Femur (tissue), 1 donor: ENCODE measurements around the gene ZNF462.
"Not testable (repeated sequence)": the region's sequence is repeated elsewhere in the genome, so short reads cannot be mapped to it uniquely, and the experiment has no call there.

Experiments used
- DNase-seq: peaks from one replicate; pipeline ENCODE4 v3.0.0-alpha.2; 2017

Gene ZNF462

DNA sequence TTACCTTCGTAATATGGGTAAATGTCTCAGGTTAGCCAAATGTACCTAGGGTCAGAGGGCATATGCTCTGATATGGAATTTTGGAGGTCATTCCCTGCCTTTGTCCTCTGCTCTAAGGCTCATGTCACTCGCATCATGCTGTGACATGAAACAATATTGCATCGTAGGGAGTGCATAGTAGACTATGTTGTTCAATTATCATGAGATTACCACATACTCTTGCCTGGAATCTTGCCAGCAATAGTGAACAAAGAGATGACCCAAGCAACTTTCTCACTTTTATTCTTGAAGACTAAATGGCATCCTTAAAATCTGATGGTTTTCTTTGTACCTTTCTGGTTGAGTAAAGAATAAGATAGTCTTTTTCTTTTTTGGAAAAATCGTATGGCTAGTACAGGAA, 27.6 kb downstream of the ZNF462 start:
- no peak for DNase-seq

- DNase-seq: no peak
Measured at GRCh38 chr9:106891286-106891685, 28.3 kb downstream of the ZNF462 start.

DNA sequence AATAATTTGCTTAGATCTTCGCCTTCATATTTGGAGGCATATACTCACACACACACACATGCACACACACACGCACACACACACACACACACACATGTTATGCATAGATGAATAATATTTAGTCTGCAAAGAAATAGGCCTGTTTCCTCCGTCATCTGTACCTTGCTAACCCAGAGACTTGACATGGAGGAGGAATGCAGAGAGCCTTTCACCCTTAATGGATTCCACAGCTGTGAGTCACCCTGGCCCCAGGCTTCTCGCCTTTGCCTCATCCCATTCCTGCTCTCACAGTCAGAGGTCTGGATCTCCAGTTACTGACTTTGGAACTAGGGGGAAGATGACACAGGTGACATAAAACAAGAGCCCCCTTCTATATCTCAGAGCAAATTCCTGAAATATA, 29.7 kb downstream of the ZNF462 start:
- DNase-seq: peak; percentile 29

GRCh38 chr9:106893088-106893487, 30.1 kb downstream of the ZNF462 start:
- no peak for DNase-seq

GRCh38 chr9:106896695-106897094, 33.7 kb downstream of the ZNF462 start:
- DNase-seq: no peak

DNA sequence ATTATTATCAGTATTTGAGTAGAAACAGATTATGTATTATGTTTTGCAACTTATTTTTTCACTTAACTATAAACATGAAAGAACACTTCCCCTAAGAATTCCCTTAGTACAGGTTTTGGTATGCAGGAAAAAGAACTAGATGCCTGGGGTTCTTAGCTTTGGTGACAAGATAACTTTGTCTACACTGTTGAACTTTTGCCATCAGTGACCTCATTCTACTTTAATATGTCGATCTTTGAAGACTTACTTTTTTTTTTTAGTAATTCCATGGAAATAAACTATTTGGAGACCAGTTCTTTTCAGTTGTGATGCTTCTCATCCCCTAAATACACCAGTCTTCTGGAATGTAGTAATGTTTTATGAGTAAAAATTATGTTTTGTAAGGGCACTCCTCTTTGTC, 34.3 kb downstream of the ZNF462 start:
- no peak for DNase-seq

DNA sequence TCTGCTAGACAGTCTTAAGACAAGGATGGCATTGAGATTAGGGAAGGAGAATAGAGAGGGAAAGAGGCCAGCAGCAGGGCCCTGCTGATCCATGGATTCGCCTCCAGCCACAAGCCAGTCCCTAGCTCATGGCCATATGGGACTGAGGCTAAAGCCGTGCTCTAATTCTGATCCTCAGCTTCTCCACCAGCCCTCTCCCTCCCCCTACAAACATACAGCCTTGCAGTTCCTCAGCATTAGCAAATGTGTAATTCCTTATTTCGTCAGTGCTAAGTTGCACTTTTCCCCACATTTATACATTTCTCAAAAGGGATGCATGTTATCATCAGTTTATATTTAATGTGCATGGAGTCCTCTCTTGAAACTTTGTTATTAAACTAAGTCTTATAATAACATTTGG, 34.8 kb downstream of the ZNF462 start:
- DNase-seq: no peak

DNA sequence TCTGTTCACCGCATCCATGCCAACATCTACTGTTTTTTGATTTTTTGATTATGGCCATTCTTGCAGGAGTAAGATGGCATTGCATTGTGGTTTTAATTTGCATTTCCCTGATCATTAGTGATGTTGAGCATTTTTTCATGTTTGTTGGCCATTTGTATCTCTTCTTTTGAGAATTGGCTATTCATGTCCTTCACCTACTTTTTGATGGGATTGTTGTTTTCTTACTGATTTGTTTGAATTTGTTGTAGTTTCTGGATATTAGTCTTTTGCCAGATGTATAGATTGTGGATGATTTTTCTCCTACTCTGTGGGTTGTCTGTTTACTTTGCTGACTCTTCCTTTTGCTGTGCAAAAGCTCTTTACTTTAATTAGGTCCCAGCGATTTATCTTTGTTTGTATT, 37.6 kb downstream of the ZNF462 start:
- DNase-seq: not testable (repeated sequence)

- no peak for DNase-seq
Measured at GRCh38 chr9:106906129-106906528, 43.2 kb downstream of the ZNF462 start.

- DNase-seq: no peak
Measured at GRCh38 chr9:106911951-106912350, 49.0 kb downstream of the ZNF462 start.

- DNase-seq: no peak
Measured at GRCh38 chr9:106913276-106913675, 50.3 kb downstream of the ZNF462 start.

DNA sequence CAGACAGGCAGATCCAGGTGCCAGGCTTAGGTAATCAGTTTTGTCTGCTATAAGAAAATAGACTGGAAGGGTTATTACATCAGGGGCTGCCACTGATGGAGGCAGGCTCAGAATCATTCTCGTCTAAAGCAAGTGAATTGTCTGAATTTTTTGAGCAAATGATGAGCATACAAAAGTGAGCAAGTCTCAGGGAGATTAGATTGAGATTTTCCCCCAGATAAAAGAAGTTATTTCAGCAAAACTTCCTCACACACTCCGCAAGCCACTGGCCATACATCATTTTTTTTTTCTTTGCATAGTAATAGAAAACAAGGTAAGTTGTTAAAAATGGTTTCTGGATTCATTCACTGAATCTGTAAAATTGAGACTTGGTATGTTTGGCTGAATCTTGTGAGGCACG, 52.9 kb downstream of the ZNF462 start:
- no peak for DNase-seq

DNA sequence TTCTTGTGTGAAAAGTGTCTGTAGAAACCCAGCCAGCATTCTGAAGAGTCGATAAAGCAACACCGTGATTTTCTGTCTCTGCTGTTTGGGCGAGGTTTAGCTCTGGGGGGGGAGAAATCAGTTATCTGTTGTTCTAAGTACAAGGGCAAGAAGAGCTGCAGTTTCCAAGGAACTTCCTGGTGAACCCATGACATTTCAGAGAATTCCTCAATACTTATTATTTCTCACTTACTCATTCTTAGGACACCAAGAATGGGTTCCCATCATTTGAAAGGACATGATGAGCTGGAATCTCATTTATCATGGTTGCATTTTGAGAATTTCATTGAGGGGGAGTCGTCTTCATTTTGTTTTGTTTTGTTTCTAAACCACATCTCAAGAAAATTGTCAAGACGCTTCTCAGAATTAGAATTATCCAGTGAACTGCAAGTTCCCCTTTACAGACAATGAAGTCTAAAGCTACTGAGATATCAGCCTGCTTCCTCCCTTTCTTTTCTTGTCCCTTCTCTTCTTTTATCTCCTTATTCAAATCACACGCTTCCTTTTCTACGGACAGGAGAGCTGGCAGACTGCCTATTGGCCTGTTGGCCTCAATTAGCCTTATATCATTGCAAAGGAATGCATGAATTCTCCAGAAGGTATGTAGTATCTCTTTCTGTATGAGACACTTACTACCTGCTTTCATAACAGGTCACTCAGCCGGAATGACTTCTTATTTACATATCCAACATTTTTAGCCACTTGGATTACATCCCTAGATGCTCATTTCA, 53.7 kb downstream of the ZNF462 start:
- no peak for DNase-seq

GRCh38 chr9:106918825-106919509, 56.0 kb downstream of the ZNF462 start:
- DNase-seq: no peak

DNA sequence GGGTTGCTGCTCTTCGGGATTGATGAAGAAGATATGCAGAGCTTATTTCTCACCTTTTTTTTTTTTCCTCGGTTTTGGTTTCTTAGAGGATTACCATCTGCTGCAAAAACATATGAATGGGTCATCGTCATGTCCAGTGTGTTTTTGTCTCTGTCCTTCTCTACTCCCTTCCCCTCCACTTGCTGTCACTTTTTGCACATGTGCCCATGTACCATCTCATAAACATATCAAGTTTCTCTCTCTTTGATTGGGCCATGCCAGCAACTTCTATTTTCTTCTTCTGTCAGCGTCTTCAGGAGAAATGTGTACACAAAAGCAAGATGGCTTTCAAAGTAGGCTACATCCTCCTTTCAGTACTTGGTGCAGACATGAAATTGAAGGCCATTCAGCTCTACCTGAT, 57.1 kb downstream of the ZNF462 start:
- no peak for DNase-seq

- DNase-seq: no peak
Measured at GRCh38 chr9:106920701-106921283, 57.8 kb downstream of the ZNF462 start.

DNA sequence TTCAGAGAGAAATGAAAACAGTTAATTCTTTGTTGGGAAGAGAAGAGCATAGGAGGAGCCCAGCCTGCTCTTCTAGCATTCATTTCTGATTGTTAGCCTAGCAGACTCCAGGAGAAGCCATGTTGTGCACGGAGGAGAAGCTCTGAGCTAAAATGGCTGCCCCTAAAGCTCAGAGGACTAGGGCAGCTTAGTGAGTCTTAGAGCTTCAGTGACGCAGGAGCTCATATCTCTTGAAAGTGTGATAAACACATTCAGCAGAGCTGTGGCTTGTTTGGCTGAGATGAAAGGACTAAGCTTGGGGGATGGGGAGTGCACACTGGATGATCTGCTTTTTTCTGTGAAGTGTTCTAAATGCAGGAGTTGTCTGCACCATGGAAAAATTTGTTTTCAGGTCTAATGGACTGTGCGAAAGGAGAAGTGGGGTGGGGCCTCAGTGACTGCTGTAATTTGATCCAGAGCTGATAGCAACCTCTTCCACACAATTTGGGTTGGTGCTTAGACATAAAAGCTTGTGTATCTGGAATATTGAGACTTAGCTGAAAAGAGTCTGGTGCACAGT, 58.5 kb downstream of the ZNF462 start:
- no peak for DNase-seq

- DNase-seq: no peak
Measured at GRCh38 chr9:106922026-106922425, 59.1 kb downstream of the ZNF462 start.

DNA sequence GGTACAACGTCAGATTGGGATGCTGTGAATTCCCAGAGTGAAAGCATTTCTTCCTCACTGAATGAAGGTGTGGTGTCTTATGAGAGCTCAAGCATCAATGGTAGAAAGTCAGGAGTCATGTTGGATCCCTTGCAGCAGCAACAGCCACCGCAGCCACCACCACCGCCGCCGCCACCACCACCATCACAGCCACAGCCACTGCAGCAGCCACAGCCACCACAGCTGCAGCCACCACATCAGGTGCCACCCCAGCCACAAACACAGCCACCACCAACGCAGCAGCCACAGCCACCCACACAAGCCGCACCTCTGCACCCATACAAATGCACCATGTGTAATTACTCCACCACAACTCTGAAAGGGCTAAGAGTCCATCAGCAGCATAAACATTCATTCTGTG, 62.4 kb downstream of the ZNF462 start:
- DNase-seq: no peak

GRCh38 chr9:106927916-106928315, 65.0 kb downstream of the ZNF462 start:
- no peak for DNase-seq

DNA sequence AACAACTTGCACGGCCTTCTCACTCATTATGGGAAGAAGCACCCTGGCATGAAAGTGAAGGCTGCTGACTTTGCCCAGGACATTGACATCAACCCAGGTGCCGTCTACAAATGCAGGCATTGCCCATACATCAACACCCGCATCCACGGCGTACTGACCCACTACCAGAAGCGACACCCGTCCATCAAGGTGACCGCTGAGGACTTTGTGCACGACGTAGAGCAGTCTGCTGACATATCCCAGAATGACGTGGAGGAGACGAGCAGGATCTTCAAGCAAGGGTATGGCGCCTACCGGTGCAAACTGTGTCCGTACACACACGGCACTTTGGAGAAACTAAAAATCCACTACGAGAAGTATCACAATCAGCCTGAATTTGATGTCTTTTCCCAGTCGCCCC, 65.4 kb downstream of the ZNF462 start:
- no peak for DNase-seq

DNA sequence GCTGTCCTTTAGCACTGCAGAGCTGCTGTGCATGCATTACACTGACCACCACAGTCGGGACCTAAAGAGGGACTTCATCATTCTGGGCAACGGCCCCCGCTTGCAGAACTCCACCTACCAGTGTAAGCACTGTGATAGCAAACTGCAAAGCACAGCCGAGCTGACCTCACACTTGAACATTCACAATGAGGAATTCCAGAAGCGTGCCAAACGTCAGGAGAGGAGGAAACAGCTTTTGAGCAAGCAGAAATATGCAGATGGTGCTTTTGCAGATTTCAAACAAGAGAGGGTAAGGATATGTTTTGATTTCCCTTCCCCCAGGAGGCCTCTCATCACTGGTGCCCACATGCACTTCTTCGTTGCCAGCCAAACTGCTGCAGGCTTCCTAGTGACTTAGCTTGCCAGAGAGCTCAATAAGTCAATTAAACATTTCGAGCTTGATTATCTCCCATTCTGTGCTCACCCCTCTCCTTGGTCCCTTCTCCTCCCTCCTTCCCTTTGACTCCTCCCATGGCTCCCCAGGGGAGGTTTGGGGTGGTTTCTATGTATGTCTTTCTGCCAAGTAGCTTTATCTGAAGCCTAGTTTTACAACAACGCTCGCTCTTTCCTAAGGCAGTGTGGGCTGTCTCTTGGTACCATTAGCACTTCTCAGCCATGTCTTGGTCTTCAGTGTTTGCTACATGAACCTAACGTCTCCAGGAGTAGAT, 66.7 kb downstream of the ZNF462 start:
- no peak for DNase-seq

DNA sequence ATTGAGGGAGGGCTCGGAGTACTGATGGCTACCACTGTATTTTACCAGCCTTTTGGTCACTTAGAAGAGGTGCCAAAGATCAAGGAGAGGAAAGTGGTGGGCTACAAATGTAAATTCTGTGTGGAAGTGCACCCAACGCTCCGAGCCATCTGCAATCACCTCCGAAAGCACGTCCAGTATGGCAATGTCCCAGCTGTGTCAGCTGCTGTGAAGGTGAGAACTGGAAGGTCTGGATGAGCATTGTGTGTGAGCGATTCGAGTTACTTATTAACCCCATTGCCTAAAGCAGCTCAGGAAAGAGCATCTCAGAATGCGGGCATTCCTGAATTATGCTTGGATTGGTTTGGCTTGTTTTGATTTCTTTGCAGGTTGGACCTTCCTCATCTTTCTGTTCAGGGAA, 67.5 kb downstream of the ZNF462 start:
- no peak for DNase-seq
